Measurements from ENCODE around the gene SEC14L3.
A peak's percentile ranks its signal among the peaks of the same experiment; 100 is the strongest.

The SEC14L3 gene

GRCh38 chr22:30471616-30472318 lies at the start of gene SEC14L3:
Gene SEC14L3, minus strand, starts transcription at chr22:30472017. Its CDS starts 59 bp downstream, at chr22:30471958.
- no peak for DNase-seq

GRCh38 chr22:30519842-30520425 lies 48.1 kb upstream of the SEC14L3 start:
- DNase-seq = no peak

DNA sequence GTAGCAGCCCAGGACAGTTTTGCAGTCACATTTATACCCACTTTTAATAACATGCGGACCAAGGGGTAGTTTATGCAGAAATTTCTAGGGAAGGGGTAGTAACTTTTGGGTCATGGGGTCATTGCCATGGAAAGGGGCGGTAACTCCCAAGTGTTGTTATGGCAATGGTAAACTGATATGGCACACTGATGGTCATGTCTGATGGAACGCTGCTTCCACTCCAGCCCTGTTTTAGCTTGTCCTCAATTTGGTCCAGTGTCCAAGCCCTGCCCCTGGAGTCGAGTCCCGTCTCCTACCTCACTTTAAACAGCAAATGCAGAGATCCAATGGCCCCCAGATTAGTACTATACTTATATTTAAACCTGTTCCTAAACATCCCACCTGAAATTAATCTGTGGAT lies 44.9 kb upstream of the SEC14L3 start:
- DNase-seq = no peak

DNA sequence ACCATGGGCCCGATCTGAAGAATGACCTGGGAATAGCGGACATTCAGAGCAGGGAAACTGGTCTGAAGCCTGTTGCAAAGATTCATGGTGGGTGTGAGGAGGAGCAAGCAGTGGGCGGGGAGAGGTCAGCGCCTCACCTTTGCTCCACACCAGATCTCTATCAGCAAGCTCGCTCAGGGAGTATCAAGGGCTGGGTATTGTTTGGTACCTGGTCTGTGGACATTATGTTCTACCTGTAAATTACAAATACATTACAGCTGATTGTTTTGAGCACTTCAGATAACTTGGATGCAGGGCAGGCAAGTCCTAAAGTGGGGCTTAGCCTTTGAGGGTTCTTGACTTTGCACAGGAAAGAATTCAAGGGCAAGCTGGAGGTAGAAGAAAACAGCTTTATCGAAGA lies 44.5 kb upstream of the SEC14L3 start:
- DNase-seq = no peak

DNA sequence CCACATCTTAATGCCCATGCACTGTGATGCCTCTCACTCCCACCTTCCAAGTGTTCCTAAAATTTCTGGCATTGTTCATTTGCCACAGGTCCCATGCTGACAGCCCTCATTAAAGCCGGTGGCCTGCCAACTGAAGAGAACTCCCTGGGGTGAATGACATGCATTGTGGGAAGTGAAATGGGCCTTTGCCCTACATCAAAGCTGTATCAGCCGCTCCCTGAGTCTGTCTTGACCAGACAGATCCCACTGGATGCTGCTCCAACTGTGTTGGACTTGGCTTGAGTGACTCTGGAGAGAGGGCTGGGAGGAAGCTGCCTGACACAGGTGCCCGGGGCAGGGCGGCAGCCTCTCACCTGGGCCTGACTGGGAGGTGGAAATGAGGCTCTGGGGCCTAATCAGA lies 42.4 kb upstream of the SEC14L3 start:
- no peak for DNase-seq

GRCh38 chr22:30513462-30513861 lies 41.6 kb upstream of the SEC14L3 start:
- DNase-seq = no peak

GRCh38 chr22:30511911-30512310 lies 40.1 kb upstream of the SEC14L3 start:
- DNase-seq = no peak

- DNase-seq = no peak
These were observed 39.3 kb upstream of the SEC14L3 start for GRCh38 chr22:30511109-30511508.

DNA sequence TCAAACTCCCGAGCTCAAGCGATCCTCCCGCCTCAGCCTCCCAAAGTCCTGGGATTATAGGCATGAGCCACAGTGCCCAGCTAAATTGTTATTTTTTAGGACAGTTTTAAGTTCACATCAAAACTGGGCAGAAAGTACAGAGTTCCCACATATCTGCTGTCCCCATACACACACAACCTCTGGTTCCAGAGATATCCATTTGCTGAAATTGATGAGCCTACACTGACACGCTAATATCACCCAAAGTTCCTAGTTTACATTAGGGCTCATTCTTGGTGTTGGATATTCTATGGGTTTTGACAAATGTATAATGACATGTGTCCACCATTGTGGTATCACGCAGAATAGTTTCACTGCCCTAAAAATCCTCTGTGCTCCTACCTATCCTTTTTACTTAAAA lies 36.4 kb upstream of the SEC14L3 start:
- no peak for DNase-seq

- no peak for DNase-seq
These were observed 35.9 kb upstream of the SEC14L3 start for GRCh38 chr22:30507670-30508069.

DNA sequence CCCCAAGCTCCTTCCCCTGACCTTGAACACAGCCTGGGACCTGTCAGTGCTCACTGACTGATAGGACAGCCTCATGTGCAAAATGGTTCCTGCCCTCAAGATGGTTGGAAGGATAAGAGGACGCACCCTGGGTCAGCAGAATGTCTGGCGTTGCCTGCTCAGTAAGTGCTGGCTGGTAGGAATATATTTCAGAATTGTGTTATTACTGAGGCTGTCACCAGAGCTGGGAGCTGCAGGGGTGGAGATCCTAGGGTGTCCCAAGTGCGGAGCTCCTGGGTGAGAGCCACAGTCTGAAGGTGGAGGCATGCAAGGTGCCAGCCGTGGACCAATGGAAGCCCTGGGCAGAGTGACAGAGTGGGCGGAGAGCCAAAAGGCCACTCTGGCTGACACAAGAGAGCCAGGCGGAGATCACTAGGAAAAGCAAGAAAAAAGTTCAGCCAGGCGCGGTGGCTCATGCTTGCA lies 34.7 kb upstream of the SEC14L3 start:
- DNase-seq = peak; percentile 7

DNA sequence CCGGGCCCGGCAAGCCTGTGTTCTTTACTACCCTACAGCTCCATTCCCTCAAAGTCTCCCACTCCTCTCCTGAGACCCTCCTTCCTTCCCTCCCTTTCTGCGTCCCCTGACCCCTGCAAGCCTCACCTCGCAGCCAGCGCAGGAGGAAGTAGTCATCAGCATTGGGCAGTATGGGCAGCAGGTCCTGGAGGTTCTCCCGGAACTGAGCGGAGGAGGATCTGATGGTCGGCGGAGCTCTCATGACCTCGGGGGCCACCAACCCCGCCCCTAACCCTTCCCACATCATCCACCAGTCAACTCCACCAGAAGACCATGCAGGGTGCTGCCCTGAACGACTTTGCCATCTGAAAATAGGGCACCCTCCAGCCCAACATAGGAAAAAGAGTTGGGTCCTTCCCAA lies 31.7 kb upstream of the SEC14L3 start:
- no peak for DNase-seq

GRCh38 chr22:30502911-30503310 lies 31.1 kb upstream of the SEC14L3 start:
- no peak for DNase-seq

- no peak for DNase-seq
These were observed 30.3 kb upstream of the SEC14L3 start for GRCh38 chr22:30502153-30502552.

- no peak for DNase-seq
These were observed 28.8 kb upstream of the SEC14L3 start for GRCh38 chr22:30500628-30501027.

GRCh38 chr22:30497466-30498150 lies 25.8 kb upstream of the SEC14L3 start:
- no peak for DNase-seq

DNA sequence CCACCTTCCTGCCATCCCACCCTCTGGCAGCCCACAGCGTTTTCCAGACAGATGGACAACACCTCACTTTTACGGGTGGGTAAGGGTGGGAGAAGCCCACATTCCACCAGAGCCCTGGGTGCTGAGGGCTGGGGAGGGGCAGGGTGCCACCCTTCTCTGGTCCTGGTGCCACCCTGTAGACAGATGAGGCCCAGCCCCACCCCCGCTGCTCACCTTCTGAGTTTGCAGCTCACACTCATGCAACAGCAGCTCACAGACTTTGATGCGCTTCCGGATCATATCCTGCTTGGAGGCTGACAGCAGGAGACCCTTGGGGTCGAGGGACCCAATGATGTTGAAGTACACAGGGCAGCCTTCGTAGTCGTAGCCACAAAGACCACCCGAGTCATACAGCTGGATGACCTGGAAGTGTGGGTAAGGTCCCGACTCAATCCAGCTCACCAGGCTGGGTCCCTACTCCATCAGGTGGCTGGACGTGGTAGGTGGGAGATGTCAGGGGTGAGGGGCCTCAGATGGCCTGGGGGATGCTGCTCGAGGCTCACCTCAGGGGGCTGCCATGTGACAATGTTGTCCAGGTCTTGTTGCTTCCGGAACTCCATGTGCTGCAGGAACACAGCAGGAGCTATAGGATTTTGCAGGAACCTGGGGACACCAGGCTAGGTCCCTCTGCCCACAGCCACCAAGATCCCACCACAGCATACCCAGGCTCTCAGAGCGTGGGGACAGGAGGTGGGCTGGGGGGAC lies 23.4 kb upstream of the SEC14L3 start:
- no peak for DNase-seq

GRCh38 chr22:30492144-30492543 lies 20.3 kb upstream of the SEC14L3 start:
- no peak for DNase-seq

DNA sequence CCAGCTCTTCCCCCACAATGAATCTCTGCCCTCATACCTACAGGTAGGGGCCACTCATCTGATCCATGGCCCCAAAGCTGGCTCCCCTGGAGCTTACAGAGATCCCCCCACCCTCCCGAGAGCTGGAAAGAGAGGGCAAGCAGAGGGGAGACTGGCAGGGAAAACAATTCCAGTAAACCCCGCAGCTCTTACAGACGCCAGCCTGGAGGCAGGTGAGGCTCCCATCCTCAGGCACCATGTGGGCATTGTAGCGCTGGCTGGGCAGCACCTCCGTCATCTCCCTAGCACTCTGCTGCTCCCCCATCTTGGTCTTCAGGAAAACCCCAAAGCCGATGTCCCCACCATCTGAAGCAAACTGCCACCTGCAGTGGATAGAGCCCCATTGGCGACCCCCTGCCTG lies 19.6 kb upstream of the SEC14L3 start:
- no peak for DNase-seq

DNA sequence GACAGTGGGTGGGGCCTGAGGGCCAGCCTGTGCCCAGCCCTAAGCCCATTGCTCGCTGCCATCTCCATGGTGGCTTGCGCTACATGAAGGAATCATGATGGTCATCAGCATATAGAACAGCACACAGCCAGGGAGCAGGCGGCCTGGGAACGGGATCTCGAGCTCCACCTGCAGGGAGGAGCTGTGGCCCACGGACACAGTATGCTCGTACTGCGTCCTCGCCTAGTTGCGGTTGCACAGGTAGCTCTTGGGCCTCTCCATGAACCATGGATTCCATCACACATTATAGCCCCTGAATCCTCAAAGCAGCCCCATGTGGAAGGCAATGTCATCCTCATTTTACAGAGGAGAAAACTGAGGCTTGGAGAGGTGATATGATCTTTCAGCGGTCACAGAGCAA lies 18.6 kb upstream of the SEC14L3 start:
- no peak for DNase-seq

GRCh38 chr22:30488121-30488520 lies 16.3 kb upstream of the SEC14L3 start:
- DNase-seq = peak; percentile 45

DNA sequence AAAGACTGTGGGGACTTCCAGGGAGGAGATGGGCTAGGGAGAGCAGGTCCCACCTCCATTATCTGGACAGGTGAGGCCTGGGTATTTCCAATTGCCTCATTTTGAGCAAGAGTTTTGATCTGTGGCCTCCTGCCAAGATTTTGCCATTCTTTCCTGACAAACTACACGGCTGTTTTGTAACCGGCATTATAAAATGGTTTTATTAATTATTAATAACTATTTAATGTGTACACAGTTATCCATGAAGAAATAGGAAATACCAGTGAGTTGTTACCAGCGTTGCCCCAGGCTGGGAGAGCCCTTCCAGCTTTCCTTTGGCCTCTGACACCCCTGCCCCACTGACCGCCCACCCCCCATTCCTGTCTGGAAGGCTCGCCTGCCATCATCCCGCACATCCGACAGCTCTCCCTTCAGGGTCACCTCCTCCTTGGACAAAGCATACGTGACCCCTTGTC lies 14.9 kb upstream of the SEC14L3 start:
- DNase-seq = no peak

DNA sequence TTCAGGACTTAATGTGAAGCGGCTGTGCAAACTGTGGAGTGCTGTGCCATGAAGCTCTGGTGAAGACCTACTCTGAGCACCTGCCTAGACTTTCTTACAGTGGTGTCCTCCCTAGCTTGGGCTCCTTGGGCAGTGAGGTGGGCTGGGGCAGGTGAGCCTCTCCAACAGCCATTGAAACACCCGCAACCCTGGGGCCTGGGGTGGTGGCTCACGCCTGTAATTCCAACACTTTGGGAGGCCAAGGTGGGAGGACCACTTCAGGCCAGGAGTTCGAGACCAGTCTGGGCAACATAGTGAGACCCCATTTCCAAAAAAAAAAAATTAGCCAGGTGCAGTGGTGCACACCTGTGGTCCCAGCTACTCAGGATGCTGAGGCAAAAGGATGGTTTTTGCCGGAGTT lies 14.3 kb upstream of the SEC14L3 start:
- no peak for DNase-seq
